GM12875 (cell line): ENCODE results near the gene TMEM100.

Experiments used
- H3K4me3 ChIP-seq: one replicate; pipeline ENCODE4 v1.5.1; 2011; ENCODE audit warnings: low read depth, low read length, control low read depth
- TF ChIP-seq, protein P1 (sequence below): IDR thresholded peaks from 2 replicates; pipeline ENCODE4 v1.5.1; 2011; ENCODE audit warnings: low read depth, mild to moderate bottlenecking, control low read depth, inconsistent platforms, low read length, moderate library complexity, borderline replicate concordance; ENCODE audit not compliant: insufficient read depth

TMEM100 gene

DNA sequence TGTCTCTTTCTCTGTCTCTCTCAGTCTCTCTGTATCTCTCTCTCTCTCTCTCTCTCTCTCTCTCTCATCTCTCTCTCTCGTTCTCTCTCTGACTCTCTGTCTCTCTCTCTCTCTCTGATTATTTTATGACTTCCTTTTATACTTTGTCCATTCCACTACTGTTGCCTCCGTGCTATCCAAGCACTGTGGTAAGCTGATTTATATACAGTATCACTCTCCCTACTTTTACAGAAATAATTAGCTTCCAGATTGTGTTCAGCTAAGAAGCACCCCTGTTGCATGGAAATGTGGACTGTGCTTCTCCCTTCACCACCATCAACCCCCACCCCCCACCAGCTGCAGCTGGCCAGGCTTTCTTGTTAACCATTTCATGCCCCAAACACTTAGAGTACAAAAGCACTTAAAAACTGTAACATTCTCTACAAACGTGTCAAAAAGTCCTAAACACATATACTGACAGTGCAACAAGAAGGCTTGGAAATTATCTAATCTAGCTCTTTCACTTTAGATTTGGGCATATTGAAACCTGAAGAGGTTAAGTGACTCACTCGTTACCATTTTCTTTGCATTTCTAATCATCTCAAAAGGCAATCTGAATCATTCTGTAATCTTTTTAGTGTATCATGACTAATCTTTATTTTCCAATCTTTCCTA lies 11.6 kb upstream of the TMEM100 start:
- H3K4me3 ChIP-seq = no peak overlapping the region
- TF ChIP-seq, protein P1, sequence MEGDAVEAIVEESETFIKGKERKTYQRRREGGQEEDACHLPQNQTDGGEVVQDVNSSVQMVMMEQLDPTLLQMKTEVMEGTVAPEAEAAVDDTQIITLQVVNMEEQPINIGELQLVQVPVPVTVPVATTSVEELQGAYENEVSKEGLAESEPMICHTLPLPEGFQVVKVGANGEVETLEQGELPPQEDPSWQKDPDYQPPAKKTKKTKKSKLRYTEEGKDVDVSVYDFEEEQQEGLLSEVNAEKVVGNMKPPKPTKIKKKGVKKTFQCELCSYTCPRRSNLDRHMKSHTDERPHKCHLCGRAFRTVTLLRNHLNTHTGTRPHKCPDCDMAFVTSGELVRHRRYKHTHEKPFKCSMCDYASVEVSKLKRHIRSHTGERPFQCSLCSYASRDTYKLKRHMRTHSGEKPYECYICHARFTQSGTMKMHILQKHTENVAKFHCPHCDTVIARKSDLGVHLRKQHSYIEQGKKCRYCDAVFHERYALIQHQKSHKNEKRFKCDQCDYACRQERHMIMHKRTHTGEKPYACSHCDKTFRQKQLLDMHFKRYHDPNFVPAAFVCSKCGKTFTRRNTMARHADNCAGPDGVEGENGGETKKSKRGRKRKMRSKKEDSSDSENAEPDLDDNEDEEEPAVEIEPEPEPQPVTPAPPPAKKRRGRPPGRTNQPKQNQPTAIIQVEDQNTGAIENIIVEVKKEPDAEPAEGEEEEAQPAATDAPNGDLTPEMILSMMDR = no peak

DNA sequence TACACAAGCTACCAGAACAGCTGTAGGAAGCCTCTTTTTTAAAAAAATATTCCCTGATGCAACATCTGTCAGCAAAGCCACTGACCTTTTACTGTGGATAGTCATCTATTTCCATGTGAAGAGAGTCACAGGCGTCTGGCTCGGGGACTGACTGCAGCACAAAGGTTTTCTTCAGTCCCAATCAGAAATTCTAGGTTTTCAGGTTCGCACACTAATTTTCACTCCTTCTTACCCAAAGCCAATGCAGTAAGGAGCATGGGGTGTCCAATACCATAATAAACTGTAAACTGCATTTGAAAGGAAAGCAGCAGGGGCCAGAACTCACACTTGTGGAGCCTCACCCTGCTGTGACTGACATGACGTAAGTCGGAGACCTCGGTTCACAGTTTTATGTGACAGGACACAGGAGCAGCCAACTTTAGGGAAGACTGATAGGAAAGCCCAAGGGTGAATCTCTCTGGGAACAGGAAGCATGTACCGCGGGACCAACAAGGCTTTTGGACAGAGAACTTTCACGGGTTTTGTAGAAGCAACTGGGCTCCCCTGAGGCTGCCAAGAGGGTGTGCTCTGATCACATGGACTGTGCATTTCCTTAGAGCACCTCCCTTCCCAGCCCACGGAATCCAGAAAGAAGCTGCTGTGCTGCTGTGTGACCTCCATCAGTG lies 9.1 kb upstream of the TMEM100 start:
- TF ChIP-seq, protein P1 = no peak
- no peak overlapping the region for H3K4me3 ChIP-seq

DNA sequence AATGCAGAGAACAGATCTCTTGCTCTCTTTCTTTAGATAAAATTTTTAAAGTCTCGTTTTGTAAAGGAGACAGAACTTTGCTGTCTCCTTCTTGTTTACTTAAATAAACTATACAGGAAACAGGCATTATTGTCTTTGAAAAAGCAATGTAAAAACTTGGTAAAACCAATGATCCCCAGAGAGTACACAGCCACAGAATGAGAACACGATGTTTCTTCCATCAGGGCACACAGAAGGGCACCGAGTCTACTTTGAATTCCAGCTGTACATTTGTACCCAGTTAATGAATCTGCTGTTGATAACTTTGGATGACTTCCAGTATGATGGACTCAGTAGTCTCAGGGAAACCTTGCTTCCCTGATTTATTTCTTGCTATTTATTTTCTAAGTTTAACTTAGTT lies 8.1 kb upstream of the TMEM100 start:
- TF ChIP-seq, protein P1 = no peak
- no peak overlapping the region for H3K4me3 ChIP-seq

DNA sequence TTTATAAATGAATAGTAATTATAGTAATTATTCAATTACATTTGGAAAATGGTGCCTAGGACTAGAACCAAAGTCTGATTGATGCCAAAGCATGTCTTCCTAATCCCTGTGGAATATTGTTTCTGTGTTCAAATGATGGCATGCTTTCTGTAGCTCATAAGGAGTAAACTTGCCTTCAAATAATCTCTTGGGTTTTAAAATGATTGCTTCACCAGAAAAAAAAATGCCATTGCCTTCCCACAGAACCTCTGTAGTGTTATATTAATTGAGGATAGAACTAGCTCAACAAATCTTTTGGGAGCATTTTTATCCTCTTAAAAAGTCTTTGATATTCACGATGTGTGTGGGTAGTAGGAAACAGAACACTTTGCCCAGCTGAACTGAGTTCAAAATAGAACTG lies 7.7 kb upstream of the TMEM100 start:
- TF ChIP-seq, protein P1 = no peak
- H3K4me3 ChIP-seq = no peak overlapping the region

DNA sequence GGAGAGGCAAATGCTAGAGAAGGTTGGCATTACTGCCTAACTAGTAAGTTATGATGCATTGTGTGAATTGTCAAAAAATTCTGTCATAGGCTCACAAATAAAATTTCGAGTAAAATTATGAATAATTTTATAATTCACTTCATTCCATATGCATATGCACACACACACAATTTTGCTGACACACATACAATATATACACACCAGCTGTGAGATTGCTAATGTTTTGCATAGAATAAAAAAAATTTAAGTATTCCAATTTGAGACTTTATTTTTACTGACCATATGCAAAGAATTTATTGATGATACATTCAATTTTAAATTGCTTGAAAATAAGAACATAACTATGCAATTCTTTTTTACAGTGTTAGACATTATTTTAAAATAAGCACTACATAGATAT lies 6.8 kb upstream of the TMEM100 start:
- H3K4me3 ChIP-seq = no peak overlapping the region
- TF ChIP-seq, protein P1 = no peak

DNA sequence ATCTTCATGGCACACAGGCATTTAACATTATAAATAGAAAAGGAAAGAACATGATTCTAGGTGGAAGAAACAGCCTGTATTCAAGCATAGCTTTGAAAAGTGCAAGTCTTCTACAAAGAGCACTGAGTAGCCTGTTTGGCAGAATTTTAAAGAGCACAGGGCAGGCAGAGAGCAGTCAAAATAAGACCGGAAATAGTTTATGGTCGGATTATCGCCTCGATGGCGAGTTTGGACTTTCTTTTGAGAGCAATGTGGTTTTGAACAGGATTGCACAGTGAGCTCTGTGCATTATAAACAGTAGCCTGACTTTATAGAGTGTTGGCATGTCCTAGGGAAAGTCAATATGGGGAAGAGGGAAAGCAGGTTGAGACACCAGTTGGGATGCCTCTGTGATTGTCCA lies 6.2 kb upstream of the TMEM100 start:
- TF ChIP-seq, protein P1 = no peak
- H3K4me3 ChIP-seq = no peak overlapping the region

DNA sequence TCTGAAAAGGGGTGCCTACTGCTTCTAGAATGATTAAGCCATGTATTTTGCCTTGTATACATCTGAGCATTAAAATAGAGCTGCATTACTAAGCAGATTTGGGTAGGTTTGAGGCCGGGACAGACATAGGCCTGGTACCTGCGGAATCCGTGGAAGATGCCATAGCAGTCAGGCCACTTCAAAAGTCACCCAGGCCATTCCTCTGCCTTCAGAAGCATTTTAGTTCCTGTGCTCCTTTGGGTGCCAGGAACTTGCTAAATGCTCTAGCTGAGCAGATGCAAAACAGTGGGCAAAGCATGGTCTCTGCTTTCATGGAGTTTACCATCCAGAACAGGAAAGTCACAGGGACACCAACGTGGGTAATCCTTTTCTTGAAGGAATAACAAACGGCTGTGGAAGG lies 5.7 kb upstream of the TMEM100 start:
- no peak overlapping the region for H3K4me3 ChIP-seq
- TF ChIP-seq, protein P1 = no peak
